Measurements from ENCODE around the gene PDE3B. TPM values are rescaled to one million over a fixed set of nuclear protein-coding genes. Genes with fewer than 3 reads are reported as not detected.

The PDE3B gene
- total and polyA plus RNA-seq, 2 of the 8 experiments (the other 6 are each of a cell fraction or from before 2014, with no cell fraction given) = 2.7 to 10.9 TPM

GRCh38 chr11:14638561-14638960 lies 5.0 kb upstream of the PDE3B start:
- no peaks in the 10 kb centered on the region for H3K9me3 ChIP-seq (ENCODE audit: insufficient read depth in 2 of 2, low read depth in 1 of 2, low read length in 1 of 2)
- H3K4me3 ChIP-seq (ENCODE audit: extremely low read depth in 1 of 4, insufficient read depth in 2 of 4, low read depth in 3 of 4, low read length in 4 of 4) = no peak overlapping the region
- H2BK5ac ChIP-seq (ENCODE audit: low read depth, low read length) = no peak overlapping the region
- 88% methylated on average over 3 of the region's 4 CpGs; no CpG with 5 or more reads in 1 of the 2 experiments for WGBS, 2 experiments (ENCODE audit: extremely low coverage in 1 of 2, insufficient coverage in 1 of 2, insufficient read length in 1 of 2, insufficient replicate concordance in 2 of 2, low coverage in 1 of 2, low lambda C conversion rate in 2 of 2, missing lambda C conversion rate in 1 of 2)
- CTCF ChIA-PET (ENCODE audit: partially characterized antibody) = interaction anchor here (1.0 kb wide), 2 partner anchors 21 to 269 kb away, joined by 3 to 4 read pairs; no protein-coding TSS in a partner anchor
- H2BK120ac ChIP-seq (replicated peaks; ENCODE audit: low read depth, low read length) = no peak overlapping the region
- peaks cover 0 to 12% (median 7%) of the 10 kb centered on the region in 4 experiments; a peak in 6 of 7 replicates for H3K27me3 ChIP-seq (replicated peaks in 1 of 4; ENCODE audit: control insufficient read depth in 3 of 4, extremely low read depth in 1 of 4, insufficient read depth in 3 of 4, low read length in 3 of 4)
- DNase-seq (ENCODE audit: low read depth in 1 of 2, low spot score in 2 of 2) = no peak
- no peaks in the 10 kb centered on the region for H3K36me3 ChIP-seq (ENCODE audit: control insufficient read depth in 2 of 4, insufficient read depth in 4 of 4, low read length in 3 of 4)
- TF ChIP-seq RFX5 (IDR thresholded peaks at IDR 0.05; ENCODE audit: borderline replicate concordance, low read depth, low read length) (no peak), KDM1A (IDR thresholded peaks at IDR 0.05; ENCODE audit: borderline replicate concordance, low read length) (no peak), JUND (IDR thresholded peaks at IDR 0.05; ENCODE audit: low read length) (no peak)
- H3K23ac ChIP-seq (ENCODE audit: insufficient read length) = no peak overlapping the region
- H3K4me2 ChIP-seq (ENCODE audit: insufficient read depth in 1 of 2, low read depth in 2 of 2, low read length in 2 of 2) = no peak overlapping the region
- no peak overlapping the region for H4K91ac ChIP-seq (replicated peaks; ENCODE audit: insufficient read length, low read length)
- no peak for FAIRE-seq
- no peaks in the 10 kb centered on the region for H3K79me2 ChIP-seq (ENCODE audit: control insufficient read depth in 1 of 2, insufficient read depth in 2 of 2, low read length in 2 of 2)
- H2BK12ac ChIP-seq (ENCODE audit: low read depth, low read length) = no peak overlapping the region
- POLR2A ChIA-PET (ENCODE audit: partially characterized antibody) = no interaction called here
- no peak overlapping the region for H3K4ac ChIP-seq (replicated peaks; ENCODE audit: insufficient read length, low read depth, low read length)
- H3K14ac ChIP-seq (ENCODE audit: insufficient read length) = no peak overlapping the region
- H2AFZ ChIP-seq (ENCODE audit: low read length) = no peak overlapping the region
- H2AK5ac ChIP-seq (ENCODE audit: low read depth, low read length) = no peak overlapping the region; the same call in 1 of the 2 replicates
- no peak overlapping the region for H2BK20ac ChIP-seq (ENCODE audit: low read length)
- no peak overlapping the region for H3K56ac ChIP-seq (replicated peaks; ENCODE audit: insufficient read length, low read depth, low read length)
- peaks cover 3% of the 10 kb centered on the region; the same call in 1 of the 2 replicates for H3K23me2 ChIP-seq (ENCODE audit: low read depth, low read length)
- no peaks in the 10 kb centered on the region for H3K79me1 ChIP-seq (ENCODE audit: low read depth, low read length)
- H2BK15ac ChIP-seq (ENCODE audit: low read length) = no peak overlapping the region
- H3K9ac ChIP-seq (replicated peaks in 1 of 4; ENCODE audit: extremely low read depth in 1 of 4, low read depth in 3 of 4, low read length in 3 of 4) = no peak overlapping the region
- no peak overlapping the region for H3K27ac ChIP-seq (ENCODE audit: low read depth, low read length)
- H3K18ac ChIP-seq (ENCODE audit: extremely low read depth, low read length) = no peak overlapping the region
- peaks cover 0 to 2% of the 10 kb centered on the region in 2 experiments for H4K20me1 ChIP-seq (replicated peaks in 1 of 2; ENCODE audit: control insufficient read depth in 1 of 2, insufficient read depth in 2 of 2, low read length in 2 of 2)
- 0 out of 7 replicates have a peak, but pooled peaks cover 0 to 3% (median 0%) of the 10 kb centered on the region in 4 experiments for H3K4me1 ChIP-seq (replicated peaks in 1 of 4; ENCODE audit: control insufficient read depth in 3 of 4, insufficient read depth in 4 of 4, low read length in 3 of 4)
- H4K8ac ChIP-seq (ENCODE audit: extremely low read depth, insufficient read depth, low read length) = no peak overlapping the region
- H4K5ac ChIP-seq (ENCODE audit: insufficient read length, low read depth, low read length) = no peak overlapping the region

Measured in H1 (cell line).